ENCODE measurements around the gene HOXD3. TPM values are rescaled to one million over a fixed set of nuclear protein-coding genes. Genes with fewer than 3 reads are reported as not detected.

HOXD3 gene
- total and polyA plus RNA-seq, 2 experiments from 2014 or later, result not detected

- Histone ChIP-seq H4K20me1 (replicated peaks; ENCODE audit: insufficient read depth) (peaks cover 34% of the 10 kb centered on the region), H3K79me2 (replicated peaks; ENCODE audit: insufficient read depth) (no peaks in the 10 kb centered on the region), H3K4me2 (0 out of 2 replicates have a peak overlapping the region, but pooled peaks have one; percentile 38), H3K4me3 (no peak overlapping the region), H2AFZ (no peak overlapping the region), H3K36me3 (ENCODE audit: insufficient read depth) (no peaks in the 10 kb centered on the region), H3K27ac (ENCODE audit: low read depth) (no peak overlapping the region), H3F3A (replicated peaks; ENCODE audit: low read depth) (peaks cover 54% of the 10 kb centered on the region; the same call in 1 of the 2 replicates), H3K9me2 (ENCODE audit: insufficient read depth) (no peaks in the 10 kb centered on the region), H3K27me3 (ENCODE audit: insufficient read depth) (peaks cover 100% of the 10 kb centered on the region), H3K4me1 (ENCODE audit: insufficient read depth) (peaks cover 16% of the 10 kb centered on the region)
- no peaks in the 10 kb centered on the region for H3K36me3 Mint-ChIP-seq (ENCODE audit: low read depth)
- H3K4me1 Mint-ChIP-seq, result peaks cover 25% of the 10 kb centered on the region
- peaks cover 99% of the 10 kb centered on the region for H3K27me3 Mint-ChIP-seq (ENCODE audit: insufficient read depth, low read depth, poor library complexity)
- TF ChIP-seq ZNF114 (CRISPR knock-in tag; IDR thresholded peaks at IDR 0.05) (no peak), EZH2 (IDR thresholded peaks at IDR 0.05; ENCODE audit: low read depth, unreplicated experiment) (peak; percentile 82)
- no peak overlapping the region for H3K27ac Mint-ChIP-seq
- no peak for DNase-seq (ENCODE audit: low spot score)
- H3K4me3 Mint-ChIP-seq, result peak overlapping the region; percentile 45; the same call in 1 of the 3 replicates
- ATAC-seq, result no peak
- H3K9me3 Mint-ChIP-seq, result peaks cover 10% of the 10 kb centered on the region; the same call in 2 of the 3 replicates
Observed at GRCh38 chr2:176124110-176124946, 32.8 kb upstream of the HOXD3 start.

GRCh38 chr2:176124947-176125771, 31.9 kb upstream of the HOXD3 start:
- no peaks in the 10 kb centered on the region for H3K36me3 ChIP-seq (ENCODE audit: insufficient read depth)
- peaks cover 27% of the 10 kb centered on the region for H4K20me1 ChIP-seq (replicated peaks; ENCODE audit: insufficient read depth)
- no peak overlapping the region for H3K4me3 Mint-ChIP-seq
- H3K4me1 ChIP-seq (ENCODE audit: insufficient read depth), result peaks cover 16% of the 10 kb centered on the region
- peaks cover 10% of the 10 kb centered on the region; the same call in 2 of the 3 replicates for H3K9me3 Mint-ChIP-seq
- H2AFZ ChIP-seq, result no peak overlapping the region
- ATAC-seq (no peak), DNase-seq (ENCODE audit: low spot score) (no peak)
- H3K4me1 Mint-ChIP-seq, result peaks cover 25% of the 10 kb centered on the region
- H3K27me3 Mint-ChIP-seq (ENCODE audit: insufficient read depth, low read depth, poor library complexity), result peaks cover 96% of the 10 kb centered on the region
- H3K36me3 Mint-ChIP-seq (ENCODE audit: low read depth), result no peaks in the 10 kb centered on the region
- peaks cover 100% of the 10 kb centered on the region for H3K27me3 ChIP-seq (ENCODE audit: insufficient read depth)
- H3K4me3 ChIP-seq, result no peak overlapping the region
- H3F3A ChIP-seq (replicated peaks; ENCODE audit: low read depth), result peaks cover 49% of the 10 kb centered on the region; the same call in 1 of the 2 replicates
- peak; percentile 7 for TF ChIP-seq EZH2 (IDR thresholded peaks at IDR 0.05; ENCODE audit: low read depth, unreplicated experiment)
- no peak for TF ChIP-seq ZNF462 (CRISPR knock-in tag; IDR thresholded peaks at IDR 0.05)
- peak; percentile 74 for TF ChIP-seq EZH2phosphoT487 (IDR thresholded peaks at IDR 0.05; ENCODE audit: unreplicated experiment)
- H3K27ac Mint-ChIP-seq, result no peak overlapping the region
- H3K27ac ChIP-seq (ENCODE audit: low read depth), result no peak overlapping the region
- no peaks in the 10 kb centered on the region for H3K79me2 ChIP-seq (replicated peaks; ENCODE audit: insufficient read depth)
- no peaks in the 10 kb centered on the region for H3K9me2 ChIP-seq (ENCODE audit: insufficient read depth)
- H3K4me2 ChIP-seq, result no peak overlapping the region
